Measurements from ENCODE around the gene SCAPER.

Gene SCAPER

DNA sequence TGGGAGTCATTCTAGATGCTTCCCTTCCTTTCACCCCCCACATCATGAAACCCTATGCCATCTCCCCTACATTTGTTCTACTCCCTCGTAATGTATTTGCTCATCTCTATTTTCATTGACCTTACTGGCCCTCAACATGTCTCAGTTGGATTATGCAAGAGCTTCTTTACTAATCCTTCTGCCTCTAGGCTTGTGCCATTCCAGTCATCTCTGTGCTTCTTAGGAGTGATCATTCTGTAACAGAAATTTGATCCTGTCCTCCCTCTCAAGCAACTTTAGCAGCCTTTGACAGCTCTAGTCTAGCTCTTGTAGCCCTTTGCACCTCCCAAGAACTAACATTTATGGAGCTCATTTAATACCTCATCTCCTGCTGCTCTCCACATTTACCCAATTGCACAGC lies 503.9 kb downstream of the SCAPER start:
- DNase-seq (ENCODE audit: low read depth in 2 of 2) = no peak

DNA sequence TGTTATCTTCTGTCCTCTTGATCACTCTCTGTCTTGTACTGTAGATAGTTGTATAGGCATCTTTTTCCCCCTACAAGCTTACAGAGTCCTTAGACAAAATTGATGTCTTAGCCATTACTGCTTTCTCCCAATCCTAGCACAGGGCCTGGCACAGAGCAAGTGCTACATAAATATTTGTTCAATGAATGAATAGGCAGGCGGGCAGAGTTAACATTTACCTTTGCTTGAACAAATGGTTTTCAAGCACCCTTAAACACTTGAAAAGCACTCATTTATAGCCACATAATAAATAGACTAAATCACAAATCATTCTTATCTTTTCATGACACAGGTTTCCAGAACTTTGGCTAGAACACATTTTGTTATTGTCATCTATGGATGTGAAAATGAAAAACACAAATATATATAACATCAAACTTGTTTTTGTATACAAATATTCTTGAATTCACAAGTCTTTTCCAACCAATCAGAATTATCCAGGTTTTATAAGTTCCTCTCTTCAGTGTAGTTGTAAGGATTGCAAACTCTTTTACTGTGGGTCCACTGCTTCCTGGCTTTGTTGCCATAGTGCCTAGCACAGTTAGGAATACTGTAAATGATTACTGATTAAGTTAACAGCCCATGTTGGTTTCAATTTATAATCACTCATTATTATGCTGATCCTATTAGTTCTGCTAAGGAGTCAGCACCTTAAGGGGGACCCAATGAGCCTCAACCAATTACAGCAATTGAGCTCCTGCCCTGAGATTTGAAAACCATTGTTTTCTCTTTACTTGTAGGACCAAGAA lies 506.6 kb downstream of the SCAPER start:
- DNase-seq (ENCODE audit: low read depth in 2 of 2) = no peak

DNA sequence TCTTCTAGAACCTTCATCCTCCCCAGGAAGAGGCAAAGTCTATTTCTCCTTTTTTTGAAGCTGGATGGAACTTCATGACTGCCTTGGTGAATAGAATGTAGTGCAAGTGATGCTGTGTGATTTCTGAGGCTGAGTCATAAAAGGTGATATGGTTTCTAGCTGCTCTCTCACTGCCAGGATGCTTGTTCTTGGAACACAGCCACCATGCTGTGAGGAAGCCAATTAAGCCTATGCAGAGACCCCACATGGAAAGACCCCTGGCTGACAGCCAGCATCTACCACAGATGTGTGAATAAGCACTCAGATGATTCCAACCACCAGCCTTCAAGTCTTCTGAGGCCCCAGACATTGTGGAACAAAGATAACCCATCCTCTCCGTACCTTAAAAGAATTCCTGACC lies 511.5 kb downstream of the SCAPER start:
- DNase-seq (ENCODE audit: low read depth in 2 of 2) = no peak

DNA sequence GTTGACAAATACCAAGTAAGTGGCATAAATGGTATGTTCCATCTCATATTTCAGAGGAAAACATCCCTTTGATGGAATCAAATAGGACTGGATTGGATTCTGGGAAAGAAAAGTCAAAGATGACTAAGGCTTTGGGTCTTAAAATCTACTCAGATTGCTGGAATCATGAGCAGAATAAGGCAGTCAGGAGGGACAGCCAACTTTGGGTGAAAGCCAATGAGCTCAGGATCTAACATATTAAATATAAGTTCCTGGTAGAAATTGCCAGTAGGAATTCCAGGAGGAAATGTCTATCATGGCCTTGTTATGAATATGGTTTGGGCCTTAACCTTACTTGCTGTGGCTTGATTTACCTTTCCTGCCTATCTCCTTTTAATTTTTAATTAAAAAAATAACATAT lies 513.3 kb downstream of the SCAPER start:
- no peak for DNase-seq (ENCODE audit: low read depth in 2 of 2)

GRCh38 chr15:76391309-76391708 lies 513.8 kb downstream of the SCAPER start:
- no peak for DNase-seq (ENCODE audit: low read depth in 2 of 2)

GRCh38 chr15:76390571-76390970 lies 514.6 kb downstream of the SCAPER start:
- DNase-seq (ENCODE audit: low read depth in 2 of 2) = no peak

- DNase-seq (ENCODE audit: low read depth in 2 of 2) = no peak
These were observed 518.2 kb downstream of the SCAPER start for GRCh38 chr15:76386926-76387325.

DNA sequence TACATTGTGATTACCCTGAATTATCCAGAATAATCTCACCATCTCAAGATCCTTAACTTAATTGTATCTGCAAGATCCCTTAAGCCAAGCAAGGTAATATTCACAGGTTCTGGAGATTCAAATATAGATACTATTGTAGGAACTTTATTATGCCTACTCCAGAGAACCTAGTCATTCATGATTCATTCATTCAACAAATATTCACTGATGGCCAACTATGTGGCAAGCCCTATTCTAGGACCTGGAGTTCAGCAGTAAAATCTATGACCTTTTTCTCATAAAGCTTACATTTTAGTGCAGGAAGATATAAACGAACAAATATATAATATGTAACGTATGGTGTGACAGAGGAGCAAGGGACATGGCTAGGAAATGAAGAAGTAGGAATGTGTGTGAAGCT lies 519.0 kb downstream of the SCAPER start:
- no peak for DNase-seq (ENCODE audit: low read depth in 2 of 2)

DNA sequence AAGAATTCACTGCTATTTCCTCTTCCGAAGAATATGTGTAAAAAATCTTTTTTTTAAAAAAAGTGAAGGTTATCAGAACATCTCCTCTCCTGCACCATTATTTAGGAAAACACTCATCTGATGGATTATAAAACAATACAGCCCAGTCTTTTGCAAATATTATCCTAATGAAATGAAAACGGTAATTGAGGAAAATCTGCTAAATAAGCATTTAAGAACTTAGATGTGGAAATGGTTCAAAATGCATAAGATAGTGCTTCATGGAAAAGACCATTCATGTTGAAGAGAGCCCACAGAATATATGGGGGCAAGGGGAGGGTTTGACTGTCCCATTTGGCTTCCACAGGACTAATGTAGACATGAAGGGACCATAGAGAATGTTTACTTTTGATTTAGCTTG lies 520.7 kb downstream of the SCAPER start:
- DNase-seq (ENCODE audit: low read depth in 2 of 2) = no peak

GRCh38 chr15:76382987-76383728 lies 522.0 kb downstream of the SCAPER start:
- no peak for DNase-seq (ENCODE audit: low read depth in 2 of 2)

GRCh38 chr15:76381366-76381765 lies 523.8 kb downstream of the SCAPER start:
- no peak for DNase-seq (ENCODE audit: low read depth in 2 of 2)

- DNase-seq (ENCODE audit: low read depth in 2 of 2) = no peak
These were observed 524.9 kb downstream of the SCAPER start for GRCh38 chr15:76380249-76380648.

- DNase-seq (ENCODE audit: low read depth in 2 of 2) = no peak
These were observed 526.4 kb downstream of the SCAPER start for GRCh38 chr15:76378691-76379090.

GRCh38 chr15:76377751-76378150 lies 527.4 kb downstream of the SCAPER start:
- no peak for DNase-seq (ENCODE audit: low read depth in 2 of 2)

GRCh38 chr15:76377217-76377616 lies 527.9 kb downstream of the SCAPER start:
- no peak for DNase-seq (ENCODE audit: low read depth in 2 of 2)

DNA sequence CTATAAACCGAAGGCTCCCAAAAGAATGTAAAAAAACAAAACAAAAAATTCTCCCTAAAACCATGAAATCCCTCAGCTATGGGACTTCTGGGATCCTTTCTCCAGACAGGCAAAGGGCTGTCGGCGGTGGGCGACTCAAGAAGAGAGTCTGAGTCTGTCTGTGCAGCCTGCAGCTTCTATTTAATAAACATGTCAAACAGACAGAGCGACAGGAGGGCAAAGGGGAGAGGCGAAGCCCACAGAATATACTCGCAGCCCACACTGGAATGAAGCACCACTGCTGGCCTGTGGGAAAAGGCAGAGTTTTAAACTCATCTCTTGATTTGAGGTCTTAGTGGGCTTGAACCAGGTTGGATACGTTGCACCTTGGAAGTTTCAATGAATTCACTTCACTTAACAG lies 528.3 kb downstream of the SCAPER start:
- no peak for DNase-seq (ENCODE audit: low read depth in 2 of 2)

DNA sequence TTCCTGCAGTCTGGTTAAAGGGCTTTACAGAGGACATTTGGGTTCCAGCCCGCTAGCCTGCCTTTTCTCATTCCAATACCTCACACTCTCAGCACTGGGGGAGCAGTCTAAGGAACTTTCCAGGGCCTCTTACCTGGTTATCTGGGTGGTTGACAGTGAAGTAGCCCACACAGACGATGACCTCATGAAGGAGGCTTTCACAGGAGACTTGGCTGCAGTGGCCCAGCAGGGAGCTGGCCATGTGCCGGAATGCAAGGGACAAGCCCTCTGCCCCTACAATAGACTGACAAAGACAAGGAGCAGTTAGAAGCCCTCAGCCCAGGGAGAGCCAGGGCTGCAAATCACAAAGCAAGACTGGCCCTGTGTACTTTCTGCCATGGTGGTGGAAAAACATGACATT lies 529.1 kb downstream of the SCAPER start:
- no peak for DNase-seq (ENCODE audit: low read depth in 2 of 2)

DNA sequence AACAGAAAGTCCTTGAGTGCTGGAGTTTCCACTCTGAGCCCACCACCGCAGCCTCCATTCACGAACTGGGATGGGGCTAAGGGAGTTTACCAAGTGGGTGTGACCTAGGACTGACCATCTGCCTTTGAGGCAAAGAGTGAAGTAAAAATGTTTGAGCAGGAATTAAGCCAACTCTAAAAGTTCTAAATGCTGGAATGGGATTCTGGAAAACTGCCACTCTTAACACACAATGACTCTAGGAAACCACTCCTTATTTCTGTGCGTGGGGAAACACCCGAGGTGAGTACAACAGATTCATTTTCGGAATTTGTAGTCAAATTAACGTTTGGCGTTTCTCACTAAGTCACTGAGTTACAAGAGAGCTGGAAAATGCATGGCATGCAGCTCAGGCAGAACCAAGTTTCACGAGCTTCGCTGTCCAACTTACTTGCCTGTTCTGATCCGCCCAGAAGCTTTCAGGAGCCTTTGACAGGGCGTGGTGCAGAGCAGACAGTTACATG lies 537.0 kb downstream of the SCAPER start:
- no peak for DNase-seq (ENCODE audit: low read depth in 2 of 2)

- no peak for DNase-seq (ENCODE audit: low read depth in 2 of 2)
These were observed 538.4 kb downstream of the SCAPER start for GRCh38 chr15:76366714-76367113.

DNA sequence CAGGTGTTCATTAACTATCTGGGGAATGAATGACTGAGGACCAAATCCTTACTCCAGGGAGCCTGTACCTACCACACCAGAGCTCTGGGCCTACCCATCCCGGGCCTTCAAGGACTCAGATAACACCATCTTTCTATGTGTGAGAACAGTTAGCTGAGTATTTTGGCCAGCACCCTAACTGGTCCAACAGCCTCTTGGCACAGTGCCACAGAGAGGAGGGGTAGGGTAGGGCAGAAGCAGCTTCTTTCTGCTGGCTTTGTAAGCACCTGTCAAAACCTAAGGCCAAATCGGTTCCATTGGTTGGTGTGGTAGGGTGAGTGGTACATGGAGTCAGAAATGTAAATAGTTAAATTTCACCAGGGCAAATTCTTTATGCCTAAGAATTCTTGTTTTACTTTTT lies 541.9 kb downstream of the SCAPER start:
- DNase-seq (ENCODE audit: low read depth in 2 of 2) = no peak

GRCh38 chr15:76360416-76360815 lies 544.7 kb downstream of the SCAPER start:
- DNase-seq (ENCODE audit: low read depth in 2 of 2) = no peak

DNA sequence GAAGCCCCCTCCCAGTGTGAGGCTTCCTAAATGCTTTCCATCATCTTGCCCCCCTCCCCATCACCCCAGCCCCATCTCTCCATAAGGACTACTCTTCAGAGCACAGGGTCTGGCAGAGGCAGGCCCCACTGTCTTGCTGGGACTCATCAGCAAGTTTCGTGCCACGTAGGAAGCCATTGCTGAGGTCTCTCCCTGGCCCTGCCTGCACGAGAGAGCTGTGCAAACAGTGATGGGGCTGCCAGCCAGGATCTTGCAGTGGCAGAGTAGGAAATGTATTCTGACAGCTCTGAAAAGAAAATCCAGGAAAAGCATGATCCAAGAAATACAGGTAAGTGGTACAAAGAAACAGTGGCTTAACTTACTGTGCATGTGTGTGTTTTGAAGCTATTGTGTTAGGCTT lies 546.0 kb downstream of the SCAPER start:
- no peak for DNase-seq (ENCODE audit: low read depth in 2 of 2)

GRCh38 chr15:76358453-76358852 lies 546.7 kb downstream of the SCAPER start:
- DNase-seq (ENCODE audit: low read depth in 2 of 2) = no peak

All from stimulated activated CD4-positive, alpha-beta T cell treated with anti-CD3 and anti-CD28 coated beads, Interleukin-1b, Interleukin-23, amount 100 ng/mL, for 4 hours (primary cell).